IMR-90 (cell line): ENCODE data around the gene GMPR. TPM values are rescaled to one million over a fixed set of nuclear protein-coding genes. Genes with fewer than 3 reads are reported as not detected.

Source experiments
- ATAC-seq: fragments of 200-7000 bp; cut with Tn5 transposase; 2 replicates; pipeline ENCODE4 v1.9.1; 2020; ENCODE audit warnings: low read depth, mild to moderate bottlenecking, moderate library complexity
- BruUV-seq: library from RNA; stranded (reverse); fragments of 400-500 nt; replicated peaks from 2 replicates; lab custom pipeline; 2021; lab: Mats Ljungman, UMichigan
- CTCF ChIA-PET: fragments of 300-600 bp; formaldehyde crosslinking; extraction: SDS; loops from one replicate; lab custom pipeline; 2021; ENCODE audit warnings: antibody characterized with exemption; lab: Yijun Ruan, JAX
- POLR2A ChIA-PET: fragments of 300-600 bp; sonication (Branson Sonifier 250); formaldehyde crosslinking; loops from one replicate; lab custom pipeline; 2022; ENCODE audit warnings: antibody characterized with exemption; ENCODE audit not compliant: unreplicated experiment; lab: Charles Lee
- DNase-seq: peaks from one replicate; pipeline ENCODE4 v3.0.0; 2013
- H2AFZ ChIP-seq: replicated peaks from 2 replicates; pipeline ENCODE3; 2013; ENCODE audit warnings: low read length, mild to moderate bottlenecking; ENCODE audit not compliant: poor library complexity
- H2AK5ac ChIP-seq: 2 replicates; pipeline ENCODE4 v1.6.1; 2013; ENCODE audit warnings: low read depth, low read length, inconsistent platforms
- H2AK9ac ChIP-seq: replicated peaks from 2 replicates; pipeline ENCODE3; 2013; ENCODE audit warnings: mild to moderate bottlenecking, low read depth, low read length, moderate library complexity; ENCODE audit not compliant: poor library complexity
- H2BK120ac ChIP-seq: 2 replicates; pipeline ENCODE4 v1.6.1; 2013; ENCODE audit warnings: low read depth, low read length, inconsistent platforms
- H2BK15ac ChIP-seq: 3 replicates; pipeline ENCODE4 v1.6.1; 2013; ENCODE audit warnings: low read depth, low read length, inconsistent platforms
- H2BK20ac ChIP-seq: 2 replicates; pipeline ENCODE4 v1.6.1; 2013; ENCODE audit warnings: low read depth, mild to moderate bottlenecking, inconsistent platforms, low read length, moderate library complexity
- H2BK5ac ChIP-seq: 2 replicates; pipeline ENCODE4 v1.6.1; 2013; ENCODE audit warnings: mild to moderate bottlenecking, low read depth, low read length, inconsistent platforms; ENCODE audit not compliant: poor library complexity, severe bottlenecking
- H3K14ac ChIP-seq: replicated peaks from 2 replicates; pipeline ENCODE4 v1.6.1; 2013; ENCODE audit warnings: low read depth, low read length, inconsistent platforms
- H3K18ac ChIP-seq: 2 replicates; pipeline ENCODE4 v1.6.1; 2013; ENCODE audit warnings: low read depth, low read length, control low read depth
- H3K23ac ChIP-seq: 2 replicates; pipeline ENCODE4 v1.6.1; 2013; ENCODE audit warnings: low read depth, low read length, inconsistent platforms
- H3K27ac ChIP-seq: 2 replicates; pipeline ENCODE4 v1.5.1; 2013; ENCODE audit warnings: mild to moderate bottlenecking, control low read depth, low read length; ENCODE audit not compliant: insufficient read depth
- H3K27me3 ChIP-seq: 2 replicates; pipeline ENCODE4 v1.6.1; 2013; ENCODE audit warnings: low read length; ENCODE audit not compliant: control insufficient read depth, insufficient read depth
- H3K36me3 ChIP-seq: 2 replicates; pipeline ENCODE4 v1.6.1; 2013; ENCODE audit warnings: low read length, mixed read lengths; ENCODE audit not compliant: control insufficient read depth, insufficient read depth
- H3K4ac ChIP-seq: 2 replicates; pipeline ENCODE4 v1.6.1; 2013; ENCODE audit warnings: low read depth, low read length, inconsistent platforms
- H3K4me1 ChIP-seq: 2 replicates; pipeline ENCODE4 v1.6.1; 2013; ENCODE audit warnings: low read length, mixed read lengths; ENCODE audit not compliant: control insufficient read depth, insufficient read depth
- H3K4me2 ChIP-seq: 2 replicates; pipeline ENCODE4 v1.6.1; 2013; ENCODE audit warnings: low read depth, mild to moderate bottlenecking, control low read depth, low read length, moderate library complexity
- H3K4me3 ChIP-seq: 2 replicates; pipeline ENCODE4 v1.5.1; 2013; ENCODE audit warnings: low read depth, mild to moderate bottlenecking, control low read depth, low read length, moderate library complexity; ENCODE audit not compliant: insufficient read depth
- H3K56ac ChIP-seq: 2 replicates; pipeline ENCODE4 v1.6.1; 2013; ENCODE audit warnings: low read length, inconsistent platforms; ENCODE audit not compliant: insufficient read depth; ENCODE audit errors: extremely low read depth
- H3K79me1 ChIP-seq, 2 experiments: 2 replicates each; pipeline ENCODE4 v1.6.1; 2013; ENCODE audit warnings: low read length in 2 of 2, inconsistent platforms in 1 of 2, low read depth in 1 of 2
- H3K9ac ChIP-seq: 2 replicates; pipeline ENCODE4 v1.6.1; 2013; ENCODE audit warnings: low read depth, low read length, control low read depth
- H3K9me1 ChIP-seq: 2 replicates; pipeline ENCODE4 v1.6.1; 2013; ENCODE audit warnings: low read length, inconsistent platforms; ENCODE audit not compliant: insufficient read depth
- H3K9me3 ChIP-seq: 2 replicates; pipeline ENCODE4 v1.6.1; 2013; ENCODE audit warnings: low read length; ENCODE audit not compliant: control insufficient read depth, insufficient read depth
- H4K20me1 ChIP-seq: 2 replicates; pipeline ENCODE4 v1.6.1; 2013; ENCODE audit warnings: low read length, inconsistent platforms; ENCODE audit not compliant: insufficient read depth
- H4K5ac ChIP-seq: 2 replicates; pipeline ENCODE4 v1.6.1; 2013; ENCODE audit warnings: mild to moderate bottlenecking, low read depth, low read length, control low read depth
- H4K8ac ChIP-seq, 2 experiments: 2 replicates each; pipeline ENCODE4 v1.6.1; 2013; ENCODE audit warnings: low read depth in 2 of 2, low read length in 2 of 2, control low read depth in 1 of 2, inconsistent platforms in 1 of 2
- H4K91ac ChIP-seq: 2 replicates; pipeline ENCODE4 v1.6.1; 2013; ENCODE audit warnings: low read depth, low read length, inconsistent platforms; ENCODE audit not compliant: insufficient read depth
- BHLHE40 ChIP-seq: fragments of 150-350 bp; IDR thresholded peaks from 2 replicates; pipeline ENCODE4 v1.6.1; 2016; ENCODE audit warnings: mild to moderate bottlenecking, low read depth, low read length
- FOS ChIP-seq: fragments of 150-350 bp; IDR thresholded peaks from 2 replicates; pipeline ENCODE4 v1.6.1; 2016; ENCODE audit warnings: low read depth, low read length
- WGBS, 2 experiments: methylation state at CpG; one replicate each; pipeline versions ENCODE4 v1.1.5 to v1.1.7; 2013; ENCODE audit warnings: missing lambda C conversion rate in 2 of 2; ENCODE audit not compliant: insufficient read length in 1 of 2; ENCODE audit errors: extremely low coverage in 2 of 2; 5-methylcytosine and 5-hydroxymethylcytosine counted together
- dilution Hi-C: fragments of 300-500 bp; cut with HindIII; formaldehyde crosslinking; loops from one replicate; pipeline ENCODE4 v1.14.3; 2018; ENCODE audit warnings: low sequenced_read_pairs; ENCODE audit not compliant: unreplicated experiment
- in situ Hi-C: fragments of 300-500 bp; cut with MboI; formaldehyde crosslinking; loops from 3 replicates; pipeline ENCODE4 v1.14.3; 2019; ENCODE audit warnings: low sequenced_read_pairs, inconsistent platforms, mixed read lengths
- intact Hi-C: fragments of 100-400 bp; cut with micrococcal nuclease; formaldehyde crosslinking; loops from 2 replicates; pipeline ENCODE4 v1.10.0; 2022
- polyA plus RNA-seq, 3 experiments: library from polyadenylated mRNA; depleted of rRNA; stranded (reverse); fragments of >200 nt; gene quantifications; 2 replicates each; pipeline ENCODE4 v1.2.3, GENCODE V29; 2012; ENCODE audit warnings: low replicate concordance in 1 of 3
- total RNA-seq: library from RNA; depleted of rRNA; stranded (reverse); fragments of >200 nt; gene quantifications from 2 replicates; pipeline ENCODE4 v1.2.3, GENCODE V29; 2012
- TF ChIP-seq, protein P1 (sequence below): fragments of 150-350 bp; IDR thresholded peaks from 2 replicates; pipeline ENCODE4 v1.6.1; 2017; ENCODE audit warnings: mild to moderate bottlenecking, antibody characterized with exemption, low read length, low read depth
- TF ChIP-seq, protein P2 (sequence below): conservative IDR thresholded peaks from 2 replicates; pipeline ENCODE4 v1.5.1; 2012; ENCODE audit warnings: mild to moderate bottlenecking, low read depth, low read length, improper control_type of control experiment

GMPR gene
- total and polyA plus RNA-seq, 2 of the 4 experiments (the other 2 are of a cell fraction), result 6.3 to 8.6 TPM

DNA sequence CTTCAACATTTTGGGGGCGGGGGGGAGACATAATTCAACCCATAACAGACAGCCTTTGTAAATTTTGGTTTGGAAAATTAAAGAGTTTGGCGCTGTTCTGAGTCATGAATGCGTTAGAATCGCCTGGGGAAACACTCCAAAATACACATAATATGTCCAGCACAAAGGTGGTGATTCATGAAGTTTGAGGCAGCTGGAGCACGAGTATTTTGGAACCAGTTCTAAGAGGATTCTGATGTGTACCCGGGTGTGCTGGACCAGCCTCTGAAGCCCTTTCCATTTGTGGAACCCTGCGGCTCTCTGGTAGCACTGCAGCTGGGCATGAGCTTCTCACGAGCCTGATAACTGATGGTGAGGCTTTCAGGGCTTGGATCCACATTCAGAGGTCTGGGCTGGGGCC lies 4.7 kb downstream of the GMPR start:
- Histone ChIP-seq H2AK9ac (no peak overlapping the region), H2BK20ac (no peak overlapping the region), H3K4ac (no peak overlapping the region), H3K9me3 (no peaks in the 10 kb centered on the region), H4K20me1 (peaks cover 9% of the 10 kb centered on the region; the same call in 1 of the 2 replicates), H3K79me1 (no peaks in the 10 kb centered on the region), H2AFZ (peak overlapping the region; percentile 34), H3K56ac (no peak overlapping the region), H3K23ac (no peak overlapping the region), H3K9me1 (peaks cover 5% of the 10 kb centered on the region; the same call in 1 of the 2 replicates), H3K27me3 (no peaks in the 10 kb centered on the region), H3K18ac (no peak overlapping the region), H4K5ac (no peak overlapping the region), H3K27ac (no peak overlapping the region), H4K91ac (no peak overlapping the region), H3K9ac (no peak overlapping the region), H3K4me1 (peaks cover 18% of the 10 kb centered on the region), H2BK15ac (no peak overlapping the region), H3K4me2 (no peak overlapping the region), H2AK5ac (no peak overlapping the region), H2BK5ac (no peak overlapping the region), H4K8ac (no peak overlapping the region), H3K4me3 (no peak overlapping the region), H3K36me3 (no peaks in the 10 kb centered on the region), H2BK120ac (no peak overlapping the region), H3K14ac (no peak overlapping the region)
- no TSS peak for BruUV-seq
- peak; percentile 87 for DNase-seq
- TF ChIP-seq FOS, result peak; percentile 63
- TF ChIP-seq, protein P1, sequence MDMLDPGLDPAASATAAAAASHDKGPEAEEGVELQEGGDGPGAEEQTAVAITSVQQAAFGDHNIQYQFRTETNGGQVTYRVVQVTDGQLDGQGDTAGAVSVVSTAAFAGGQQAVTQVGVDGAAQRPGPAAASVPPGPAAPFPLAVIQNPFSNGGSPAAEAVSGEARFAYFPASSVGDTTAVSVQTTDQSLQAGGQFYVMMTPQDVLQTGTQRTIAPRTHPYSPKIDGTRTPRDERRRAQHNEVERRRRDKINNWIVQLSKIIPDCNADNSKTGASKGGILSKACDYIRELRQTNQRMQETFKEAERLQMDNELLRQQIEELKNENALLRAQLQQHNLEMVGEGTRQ, result no peak
- TF ChIP-seq, protein P2, sequence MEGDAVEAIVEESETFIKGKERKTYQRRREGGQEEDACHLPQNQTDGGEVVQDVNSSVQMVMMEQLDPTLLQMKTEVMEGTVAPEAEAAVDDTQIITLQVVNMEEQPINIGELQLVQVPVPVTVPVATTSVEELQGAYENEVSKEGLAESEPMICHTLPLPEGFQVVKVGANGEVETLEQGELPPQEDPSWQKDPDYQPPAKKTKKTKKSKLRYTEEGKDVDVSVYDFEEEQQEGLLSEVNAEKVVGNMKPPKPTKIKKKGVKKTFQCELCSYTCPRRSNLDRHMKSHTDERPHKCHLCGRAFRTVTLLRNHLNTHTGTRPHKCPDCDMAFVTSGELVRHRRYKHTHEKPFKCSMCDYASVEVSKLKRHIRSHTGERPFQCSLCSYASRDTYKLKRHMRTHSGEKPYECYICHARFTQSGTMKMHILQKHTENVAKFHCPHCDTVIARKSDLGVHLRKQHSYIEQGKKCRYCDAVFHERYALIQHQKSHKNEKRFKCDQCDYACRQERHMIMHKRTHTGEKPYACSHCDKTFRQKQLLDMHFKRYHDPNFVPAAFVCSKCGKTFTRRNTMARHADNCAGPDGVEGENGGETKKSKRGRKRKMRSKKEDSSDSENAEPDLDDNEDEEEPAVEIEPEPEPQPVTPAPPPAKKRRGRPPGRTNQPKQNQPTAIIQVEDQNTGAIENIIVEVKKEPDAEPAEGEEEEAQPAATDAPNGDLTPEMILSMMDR, result no peak
- TF ChIP-seq BHLHE40, result 0 out of 2 replicates have a peak, but pooled peaks have one; percentile 8
- ChIA-PET POLR2A (no interaction called here), CTCF (interaction anchor here (0.9 kb wide), 1 partner anchor 31 kb away, joined by 3 read pairs; no protein-coding TSS in a partner anchor)
- in situ Hi-C loops, result no loop called here
- intact Hi-C loops, result loop anchor here (1.0 kb wide), 1 partner anchor 34 kb away; no protein-coding TSS in a partner anchor
- dilution Hi-C loops, result no loop called here
- WGBS, 2 experiments, result 0% methylated on average over 3 of the region's 8 CpGs; no CpG with 5 or more reads in 1 of the 2 experiments
- ATAC-seq, result peak; percentile 39
